GM21717 (cell line): ENCODE data around the gene ARNT2.

Source experiments
- ATAC-seq: cut with Tn5 transposase; IDR thresholded peaks from one replicate; pipeline ENCODE4 v1.9.1; 2021; ENCODE audit warnings: mild to moderate bottlenecking, moderate library complexity; ENCODE audit not compliant: unreplicated experiment

Gene ARNT2

DNA sequence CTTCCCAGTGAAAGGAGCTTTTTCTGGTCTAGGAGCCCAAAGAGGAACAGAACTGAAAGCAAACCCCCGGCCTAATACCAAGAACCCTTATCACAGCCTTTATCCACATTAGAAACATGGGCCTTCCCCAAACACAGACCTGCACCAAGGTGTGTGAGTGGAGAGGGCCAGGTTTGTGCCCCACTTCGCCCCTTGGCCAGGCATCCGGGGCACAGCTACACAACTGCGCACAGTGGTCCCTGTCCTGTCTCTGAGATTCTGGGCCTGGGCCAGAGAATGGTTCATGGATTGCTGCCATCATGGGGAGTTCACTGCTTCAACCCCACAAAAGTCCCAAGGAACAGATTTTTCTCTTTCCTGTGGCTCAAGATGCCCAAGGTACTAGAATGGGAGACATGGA is 165.5 kb downstream of the ARNT2 start:
- no peak for ATAC-seq

DNA sequence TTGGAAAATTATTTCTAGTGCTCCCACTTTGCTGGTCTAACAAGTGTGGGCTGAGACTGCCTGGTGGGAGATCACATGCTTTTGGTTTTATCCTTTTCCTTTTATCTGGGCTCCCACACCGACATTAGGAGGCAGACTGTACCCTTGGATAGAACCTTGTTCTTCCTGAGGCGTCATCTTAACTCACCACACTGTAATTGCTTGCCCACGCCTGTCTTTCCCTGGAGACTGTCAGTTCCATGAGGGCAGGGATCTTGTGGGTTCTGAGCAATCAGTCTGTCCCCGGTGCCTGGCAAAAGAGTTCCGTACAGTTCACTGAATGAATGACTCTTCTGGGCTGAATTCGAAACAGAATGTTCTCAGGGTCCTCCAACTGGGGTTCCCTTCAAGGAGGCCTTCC is 166.4 kb downstream of the ARNT2 start:
- ATAC-seq = no peak

DNA sequence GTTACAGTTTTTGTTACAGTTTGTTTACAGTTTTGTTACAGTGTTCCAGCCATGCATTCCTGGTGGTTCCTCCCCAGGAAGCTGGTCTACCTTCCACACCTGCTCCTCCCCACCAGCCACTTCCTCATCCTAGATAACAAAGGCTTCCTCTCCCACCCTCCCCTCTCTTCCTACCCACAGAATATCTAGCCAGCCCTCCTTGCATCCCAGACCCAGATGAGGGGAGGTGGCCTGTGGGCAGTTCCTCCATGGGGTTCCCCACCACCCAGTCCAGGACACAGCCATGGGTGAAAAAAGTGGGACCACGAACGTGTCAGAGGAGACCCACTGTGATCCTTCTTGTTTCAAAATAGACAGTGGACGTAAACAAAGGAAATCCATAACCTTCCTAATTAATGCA is 168.2 kb downstream of the ARNT2 start:
- no peak for ATAC-seq

DNA sequence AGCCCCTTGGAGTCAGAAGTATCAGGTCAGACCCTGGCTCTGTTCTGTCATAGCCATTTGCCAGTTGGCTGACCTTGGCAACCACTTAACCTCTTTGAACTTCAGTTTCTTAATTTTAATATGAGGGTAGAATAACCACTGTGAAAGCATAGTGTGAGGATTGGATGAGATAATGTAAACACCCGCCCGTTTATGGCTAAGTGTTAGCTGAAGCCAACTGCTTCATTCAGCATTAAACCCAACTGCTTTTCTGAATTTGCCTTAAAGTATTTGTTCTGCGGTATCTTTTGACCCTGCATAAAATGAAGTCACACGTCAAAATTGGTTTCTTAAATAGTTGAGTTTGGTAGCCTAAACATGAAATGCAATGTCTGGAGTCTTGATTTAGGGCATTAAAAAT is 169.4 kb downstream of the ARNT2 start:
- no peak for ATAC-seq

DNA sequence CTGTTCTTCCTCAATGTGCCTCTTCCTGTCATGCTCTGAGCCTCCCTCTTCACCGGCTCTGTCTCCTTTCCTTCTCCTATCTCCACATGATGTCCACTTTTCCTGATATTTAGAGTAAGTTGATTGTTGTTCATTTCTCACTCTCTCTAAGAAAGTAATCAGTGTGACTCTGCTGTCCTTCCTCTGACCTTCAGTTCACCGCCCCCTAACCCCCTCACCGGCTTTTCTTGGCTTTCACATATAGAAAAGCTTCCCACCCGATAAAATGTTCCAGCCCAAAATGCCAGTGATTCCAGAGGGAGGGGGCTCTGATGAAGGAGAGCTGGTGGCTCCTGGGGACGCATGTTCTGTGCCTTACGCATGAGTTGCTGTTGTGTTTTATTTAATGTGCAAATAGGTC is 170.4 kb downstream of the ARNT2 start:
- no peak for ATAC-seq

DNA sequence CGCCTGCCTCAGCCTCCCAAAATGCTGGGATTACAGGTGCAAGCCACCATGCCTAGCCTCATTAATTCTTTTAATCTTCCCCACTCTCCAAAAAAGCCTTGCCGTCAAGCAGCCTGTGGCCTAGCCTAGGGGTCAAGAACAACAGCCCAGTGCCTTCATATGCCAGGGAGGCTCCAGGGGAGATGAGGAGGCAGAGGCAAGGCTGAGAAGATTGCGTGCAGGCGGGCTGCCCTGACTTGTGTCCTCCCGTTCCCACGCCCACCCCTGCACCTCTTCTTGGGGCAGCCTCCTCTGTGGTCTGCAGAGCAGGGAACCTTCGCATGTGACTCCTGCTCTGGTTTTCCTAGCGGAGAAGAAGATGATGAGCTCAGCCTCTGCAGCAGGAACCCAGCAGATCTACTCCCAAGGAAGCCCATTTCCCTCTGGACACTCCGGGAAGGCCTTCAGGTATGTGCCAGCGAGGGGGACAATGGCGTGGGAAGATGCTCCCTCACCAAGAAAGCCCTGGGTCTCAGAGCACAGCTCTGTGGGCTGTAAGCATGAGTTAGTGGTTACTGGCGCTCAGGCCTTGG is 172.4 kb downstream of the ARNT2 start:
- ATAC-seq = no peak

DNA sequence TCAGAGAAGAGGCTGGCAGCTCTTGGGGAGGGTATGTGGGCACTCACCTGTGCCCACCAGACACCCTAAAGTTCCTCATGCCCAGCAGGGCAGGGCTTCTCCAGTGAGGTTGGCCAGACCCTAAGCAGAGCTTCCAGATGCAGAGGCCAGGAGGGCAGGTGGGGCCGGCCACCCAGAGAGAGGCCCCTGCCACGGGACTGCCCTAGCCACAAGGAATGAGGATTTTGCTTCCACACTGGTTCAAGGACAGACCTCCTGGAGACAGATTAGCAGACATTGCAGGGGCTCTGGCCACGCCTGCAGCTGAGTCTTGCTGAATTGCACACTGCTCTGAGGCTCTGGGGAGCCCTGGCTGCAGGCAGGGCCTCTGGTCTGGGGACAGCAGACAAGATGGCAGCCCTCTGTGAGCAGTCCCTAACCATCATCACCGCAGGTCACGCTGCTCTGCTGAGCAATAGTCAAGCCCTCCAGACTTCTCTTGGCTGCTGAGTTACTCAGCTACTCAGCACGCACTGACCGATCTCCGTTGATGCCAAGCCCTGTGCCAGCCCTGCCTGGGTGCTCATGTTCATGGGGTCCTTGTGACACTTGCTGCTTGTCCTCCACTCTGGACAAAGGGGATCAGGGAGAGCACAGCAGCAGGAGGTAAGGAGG is 173.5 kb downstream of the ARNT2 start:
- ATAC-seq = no peak

DNA sequence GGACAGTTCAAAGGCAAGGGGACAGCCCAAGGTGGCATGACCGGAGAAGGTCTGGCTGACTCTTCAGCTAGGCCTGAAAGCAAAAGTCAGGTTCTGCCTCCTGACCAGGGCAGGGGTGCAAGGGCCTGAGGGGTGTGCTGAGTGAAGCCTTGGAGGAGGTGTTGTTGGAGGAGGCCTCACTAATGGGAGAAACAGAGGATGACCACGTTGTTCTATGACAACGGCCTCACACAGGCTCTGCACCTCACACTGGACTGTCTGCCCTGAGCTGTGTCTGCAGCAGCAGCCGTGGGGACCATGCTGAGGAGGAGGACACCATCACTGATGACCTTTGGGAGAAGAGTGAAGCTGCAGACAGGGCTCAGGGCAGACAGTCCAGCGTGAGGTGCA is 174.0 kb downstream of the ARNT2 start:
- no peak for ATAC-seq

DNA sequence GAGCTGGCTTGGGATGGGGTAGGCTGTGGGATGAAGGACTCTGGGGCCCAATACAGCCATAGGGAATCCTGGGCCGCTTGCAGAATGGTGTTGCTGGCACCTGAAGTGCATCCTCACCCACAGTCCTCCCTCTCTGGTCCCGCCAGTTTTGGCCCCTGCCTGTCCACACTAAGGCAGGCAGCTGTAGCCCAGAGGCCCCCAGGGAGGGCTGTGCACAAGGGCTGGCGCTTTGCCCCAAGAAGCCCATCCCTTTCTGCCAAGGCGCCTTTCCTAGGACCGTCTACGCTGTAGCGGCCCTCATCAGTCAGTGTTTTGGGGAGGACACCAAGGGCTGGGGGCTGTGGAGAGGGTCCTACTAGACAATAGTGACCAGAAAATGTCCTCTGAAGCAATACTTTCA is 174.7 kb downstream of the ARNT2 start:
- ATAC-seq = no peak

DNA sequence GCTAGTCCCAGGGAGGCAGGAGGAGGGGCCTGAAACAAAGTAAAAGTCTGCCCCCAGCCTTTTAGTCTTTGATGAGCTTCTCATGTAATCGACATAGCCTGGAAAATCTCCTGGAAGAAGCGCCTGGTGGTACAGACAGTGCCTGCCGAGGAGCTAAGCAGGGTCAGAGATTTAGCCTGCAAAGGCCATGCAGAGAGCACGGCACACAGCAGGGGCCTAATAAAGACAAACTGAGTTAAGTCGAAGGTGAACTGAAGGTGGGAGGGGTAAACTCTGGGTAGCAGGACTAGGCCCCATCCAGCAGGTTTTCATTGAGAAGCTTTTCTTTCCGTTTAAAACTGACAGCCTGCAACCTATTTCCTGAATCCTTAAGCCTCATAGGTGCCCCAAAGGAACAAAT is 175.4 kb downstream of the ARNT2 start:
- no peak for ATAC-seq

DNA sequence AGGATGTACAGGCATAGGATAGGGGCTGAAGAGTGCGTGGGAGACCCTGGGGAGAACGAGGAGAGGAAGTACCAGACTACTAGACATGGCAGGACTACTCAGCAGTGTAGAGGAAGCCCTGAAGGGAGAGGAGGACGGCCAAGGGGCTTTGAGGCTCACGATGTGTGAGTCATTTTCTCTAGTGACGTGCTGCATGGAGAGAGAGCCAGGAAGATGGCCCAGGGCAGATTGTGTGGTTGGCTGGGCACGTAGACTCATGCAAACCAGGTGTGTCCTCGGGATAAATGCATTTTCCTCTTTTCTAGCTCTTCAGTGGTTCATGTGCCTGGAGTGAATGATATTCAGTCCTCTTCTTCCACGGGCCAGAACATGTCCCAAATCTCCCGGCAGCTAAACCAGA is 175.9 kb downstream of the ARNT2 start:
- no peak for ATAC-seq

DNA sequence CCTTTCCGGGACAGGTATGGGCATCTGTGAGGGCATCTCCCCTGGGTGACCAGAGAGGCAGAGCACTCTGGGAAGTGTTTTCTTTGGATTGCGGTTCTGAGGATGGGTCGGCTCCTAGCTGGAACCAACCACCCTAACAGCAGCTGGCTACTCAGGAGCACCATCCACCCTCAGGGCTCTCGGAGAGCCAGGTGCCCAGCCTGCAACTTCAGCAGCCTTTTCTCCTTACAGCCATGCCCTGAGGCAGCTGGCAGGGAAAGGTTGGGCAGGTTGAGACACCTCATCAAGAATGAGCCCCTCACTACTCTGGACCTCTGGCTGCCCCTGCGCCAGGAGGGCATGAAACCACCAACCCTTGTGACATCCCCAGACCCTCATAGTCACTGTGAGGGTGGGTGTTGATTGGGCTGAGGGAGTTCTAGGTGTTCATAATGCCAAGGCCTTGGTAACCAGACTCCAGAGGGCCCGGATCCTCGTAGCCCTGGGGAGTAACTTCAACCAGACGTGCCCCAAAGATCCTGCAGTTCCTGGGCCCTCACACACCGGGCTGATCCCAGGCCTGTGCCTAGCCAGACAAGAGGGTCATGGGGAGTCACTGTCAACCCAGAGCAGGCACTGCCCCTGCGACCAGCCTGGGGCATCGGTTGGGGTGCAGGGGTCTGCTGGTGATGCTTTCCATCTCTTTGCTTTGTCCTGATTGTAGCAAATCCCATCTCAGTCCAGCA is 176.5 kb downstream of the ARNT2 start:
- no peak for ATAC-seq

DNA sequence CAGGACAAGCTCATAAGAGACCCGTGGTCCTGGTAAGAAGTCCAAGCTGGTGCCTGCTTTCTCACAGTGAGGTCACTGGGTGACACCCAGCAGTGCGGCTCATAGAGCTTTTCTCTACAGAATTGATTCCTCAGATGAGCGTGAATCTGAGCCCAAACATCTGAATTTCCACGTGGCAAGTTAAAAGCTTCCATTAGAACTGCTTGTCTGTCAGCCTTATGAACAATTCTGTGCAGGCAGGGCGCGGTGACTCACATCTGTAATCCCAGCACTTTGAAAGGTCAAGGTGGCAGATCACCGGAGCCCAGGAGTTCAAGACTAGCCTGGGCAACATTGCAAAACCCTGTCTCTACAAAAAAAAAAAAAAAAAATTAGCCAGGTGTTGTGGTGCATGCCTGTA is 177.8 kb downstream of the ARNT2 start:
- no peak for ATAC-seq

DNA sequence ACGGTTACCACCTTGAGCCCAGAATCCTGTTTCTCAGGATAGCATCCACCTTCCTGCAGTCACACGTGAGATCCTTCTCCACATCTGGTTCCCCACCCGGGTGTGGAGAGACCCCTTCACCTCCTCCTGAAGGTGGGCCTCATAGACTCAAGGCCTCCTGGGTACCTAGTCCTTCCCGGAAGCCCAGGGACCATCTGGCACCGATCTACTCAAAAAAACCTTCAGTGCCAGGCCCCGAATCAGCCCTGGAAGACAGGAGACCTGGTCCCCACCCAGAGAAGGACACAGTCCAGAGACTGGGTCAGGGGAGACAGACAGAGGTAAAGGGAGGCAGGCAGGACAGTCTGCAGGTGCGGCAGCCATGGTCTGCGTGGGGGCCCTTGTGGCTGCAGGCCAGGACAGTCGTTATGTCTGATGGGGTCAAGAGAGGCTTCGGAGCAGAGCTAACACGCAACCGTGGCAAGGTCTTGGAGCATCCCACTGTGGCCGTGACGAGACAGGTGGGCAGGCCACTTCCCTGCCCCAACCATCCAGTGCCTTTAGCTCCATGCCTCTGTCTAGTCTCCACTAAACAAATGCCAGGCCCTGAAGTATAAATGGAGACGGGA is 178.7 kb downstream of the ARNT2 start:
- no peak for ATAC-seq

DNA sequence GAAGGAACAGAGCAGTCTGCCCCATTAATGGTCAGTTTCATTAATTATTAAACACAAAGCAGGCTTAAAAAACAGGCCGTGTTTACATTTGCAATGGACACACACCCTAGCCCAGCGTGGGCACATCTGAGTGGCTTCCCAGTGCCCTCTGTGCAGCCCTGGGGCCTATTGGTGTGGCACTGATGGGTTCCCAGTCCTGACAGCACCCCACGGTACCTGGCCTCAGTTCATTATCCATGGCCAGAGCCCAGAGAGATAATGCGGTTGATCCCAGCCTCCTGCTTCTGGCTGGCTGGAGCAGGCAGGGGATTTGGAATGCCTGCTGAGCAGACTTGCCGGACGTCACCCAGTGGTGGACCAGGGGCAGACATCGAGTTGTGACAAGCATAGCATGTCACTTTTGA is 180.4 kb downstream of the ARNT2 start:
- ATAC-seq = no peak

DNA sequence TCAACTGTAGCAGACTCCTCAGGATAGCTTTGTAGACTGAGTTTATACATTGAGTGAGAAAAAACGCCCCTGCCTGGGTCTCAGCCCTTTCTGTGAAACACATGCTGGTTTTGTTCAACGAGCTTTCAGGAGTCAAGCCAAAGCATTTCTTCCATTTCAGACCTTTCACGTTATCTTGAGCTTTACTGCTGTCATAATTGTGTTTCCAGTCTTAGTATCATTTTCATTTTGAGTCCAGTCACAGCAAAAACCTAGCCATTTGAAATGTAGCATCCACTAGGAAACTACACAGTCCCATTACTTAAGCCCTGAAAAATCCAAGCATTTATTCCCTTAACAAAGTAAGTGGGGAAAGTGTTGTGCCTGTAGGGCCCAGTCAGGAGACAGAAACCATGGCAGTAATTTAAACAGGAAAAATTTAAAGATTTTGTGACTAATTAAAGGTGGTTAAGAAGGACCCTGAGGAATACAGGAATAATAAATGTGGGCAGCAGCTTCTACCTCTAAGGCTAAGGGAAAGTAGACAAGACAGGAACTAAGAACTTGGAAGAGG is 180.9 kb downstream of the ARNT2 start:
- no peak for ATAC-seq

DNA sequence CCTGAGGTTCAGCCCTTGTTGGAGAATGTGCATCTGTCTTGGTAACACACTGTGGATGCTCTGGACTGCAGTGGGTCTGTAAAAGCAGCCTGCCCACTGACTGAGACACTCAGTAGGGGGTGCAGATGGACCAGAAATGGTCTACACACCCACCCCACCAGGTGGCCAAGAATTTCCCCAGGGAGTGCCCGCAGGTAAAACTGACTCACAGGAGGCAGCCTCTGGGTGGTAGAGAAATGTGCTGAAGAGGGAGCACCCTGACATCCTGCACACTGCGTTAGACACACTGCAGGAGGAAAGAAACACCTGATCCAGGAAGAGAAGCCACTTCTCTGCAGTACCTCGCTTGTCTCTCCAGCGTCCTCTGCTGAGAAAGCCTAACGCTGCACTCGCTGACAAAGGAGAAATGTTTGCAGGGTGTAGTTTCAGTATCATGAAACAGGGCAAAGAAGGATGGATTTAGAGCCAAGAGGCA is 181.4 kb downstream of the ARNT2 start:
- no peak for ATAC-seq

DNA sequence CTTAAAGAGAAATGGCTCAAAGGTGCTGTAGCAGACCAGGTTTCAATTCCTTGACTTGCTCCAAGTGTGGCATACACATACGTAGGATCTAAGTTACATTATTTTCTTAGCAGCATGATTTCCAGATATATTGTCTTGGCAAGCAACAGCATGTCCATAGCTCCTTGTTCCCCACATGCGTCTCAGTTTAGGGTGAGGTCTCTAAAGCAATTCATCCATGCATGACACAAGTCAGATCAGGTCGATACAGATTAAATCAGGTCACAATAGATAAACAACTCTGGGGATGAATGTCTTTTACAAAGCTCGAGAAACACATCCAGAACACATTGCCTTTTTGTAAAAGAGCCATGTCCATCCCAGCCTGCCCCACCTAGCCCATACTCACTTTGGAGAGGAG is 182.0 kb downstream of the ARNT2 start:
- ATAC-seq = no peak

DNA sequence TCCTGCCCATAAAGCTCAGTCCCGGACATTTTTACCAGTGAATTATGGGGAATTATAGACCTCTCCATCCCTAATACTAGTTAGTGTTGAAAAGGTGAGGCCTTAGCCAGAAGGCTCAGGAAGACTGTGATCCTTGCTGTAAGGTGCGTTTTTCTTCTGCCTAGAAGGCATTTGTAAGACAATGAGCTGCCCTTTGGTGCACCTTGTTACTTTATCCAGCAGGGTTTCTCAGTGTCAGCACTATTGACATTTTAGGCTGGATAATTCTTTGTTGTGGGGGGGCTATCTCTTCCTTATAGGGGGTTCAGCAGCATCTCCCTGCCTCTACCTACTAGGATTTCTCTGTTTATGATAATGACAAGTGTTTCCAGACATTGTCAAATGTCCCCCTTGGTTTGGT is 182.8 kb downstream of the ARNT2 start:
- ATAC-seq = no peak

DNA sequence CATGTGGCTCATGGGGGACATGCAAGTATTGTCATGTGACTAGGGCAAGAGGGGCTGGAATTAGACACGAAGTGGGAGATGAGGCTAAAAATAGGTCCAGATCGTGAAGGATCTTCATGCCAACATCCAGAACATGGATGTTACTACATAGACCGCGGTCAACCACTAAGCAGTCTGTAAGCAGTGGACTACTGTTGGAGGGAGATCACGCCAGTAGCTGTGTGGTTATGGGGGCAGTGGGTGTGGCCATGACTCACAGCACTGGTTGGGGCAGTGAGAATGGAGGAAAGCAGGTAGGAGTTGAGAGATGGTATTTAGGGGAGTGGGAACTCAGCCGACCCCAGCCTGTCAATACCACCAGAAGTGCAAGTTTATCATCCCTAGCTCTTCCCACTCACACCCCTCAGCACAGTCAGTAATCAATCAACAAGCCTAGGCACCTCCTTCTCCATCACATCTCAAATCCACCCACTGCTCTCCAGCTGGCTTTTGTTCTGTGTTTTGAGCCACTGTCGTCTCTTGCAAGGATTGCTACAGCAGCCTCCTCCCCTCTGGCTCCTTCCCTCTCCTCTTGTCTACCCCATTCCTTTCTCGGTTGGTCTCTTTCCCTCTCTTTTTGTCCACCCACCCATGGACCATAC is 183.8 kb downstream of the ARNT2 start:
- no peak for ATAC-seq

DNA sequence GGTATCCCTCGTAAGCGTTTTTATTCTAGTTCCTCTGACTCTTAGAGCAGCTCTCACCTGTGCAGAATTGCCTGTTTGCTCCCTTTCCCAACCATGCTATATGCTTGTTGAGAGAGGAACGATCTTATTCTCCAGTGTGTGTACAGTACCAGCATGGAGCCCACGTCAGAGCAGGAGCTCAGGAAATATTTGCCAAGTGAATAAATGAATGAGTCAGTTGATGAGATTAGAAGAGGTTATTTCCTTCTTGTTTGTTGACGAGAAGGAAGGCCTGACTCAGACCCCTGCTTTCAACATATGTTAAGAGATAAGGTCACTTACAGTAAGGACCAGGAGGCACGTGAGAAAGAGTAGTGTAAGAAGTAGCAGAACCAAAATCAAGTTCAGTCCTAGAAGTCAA is 184.6 kb downstream of the ARNT2 start:
- no peak for ATAC-seq
